ENCODE measurements around the gene ARHGEF4.

The ARHGEF4 gene

DNA sequence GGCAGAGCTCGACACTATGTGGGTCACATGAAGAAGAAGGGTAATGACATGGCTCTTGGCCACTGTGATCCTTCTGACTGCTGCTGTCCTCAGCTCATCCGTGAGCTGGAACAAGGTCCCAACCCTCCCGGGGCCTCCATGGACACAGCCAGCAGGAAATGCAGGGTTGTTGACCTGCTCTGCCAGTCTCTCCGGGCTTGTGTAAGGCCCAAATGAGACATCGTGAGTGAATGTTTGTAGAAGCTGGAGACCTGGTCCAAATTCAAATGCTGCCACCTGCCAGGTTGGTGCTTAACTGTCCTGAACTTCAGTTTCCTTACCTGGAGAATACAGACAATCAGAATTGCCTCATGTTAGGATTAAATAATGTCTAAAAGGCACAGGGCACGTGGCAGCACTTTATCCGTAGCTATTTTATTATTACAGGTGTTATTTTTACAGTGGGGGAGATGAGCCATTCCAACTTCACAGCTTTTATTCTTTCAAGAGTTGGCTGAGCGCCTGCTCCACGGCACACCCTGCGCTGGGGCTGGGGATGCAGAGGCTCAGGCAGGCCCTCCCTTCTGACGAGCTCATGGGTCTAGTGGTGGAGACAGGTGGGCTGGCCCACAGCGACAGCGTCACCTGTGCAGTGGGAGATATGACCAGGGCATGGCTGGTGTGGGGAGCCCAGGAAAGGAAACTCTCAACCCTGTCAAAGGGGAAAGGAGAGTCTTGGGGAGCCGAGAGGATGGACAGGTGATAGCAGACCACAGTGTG is 15.1 kb downstream of the ARHGEF4 start:
- DNase-seq (ENCODE audit: low spot score): no peak

DNA sequence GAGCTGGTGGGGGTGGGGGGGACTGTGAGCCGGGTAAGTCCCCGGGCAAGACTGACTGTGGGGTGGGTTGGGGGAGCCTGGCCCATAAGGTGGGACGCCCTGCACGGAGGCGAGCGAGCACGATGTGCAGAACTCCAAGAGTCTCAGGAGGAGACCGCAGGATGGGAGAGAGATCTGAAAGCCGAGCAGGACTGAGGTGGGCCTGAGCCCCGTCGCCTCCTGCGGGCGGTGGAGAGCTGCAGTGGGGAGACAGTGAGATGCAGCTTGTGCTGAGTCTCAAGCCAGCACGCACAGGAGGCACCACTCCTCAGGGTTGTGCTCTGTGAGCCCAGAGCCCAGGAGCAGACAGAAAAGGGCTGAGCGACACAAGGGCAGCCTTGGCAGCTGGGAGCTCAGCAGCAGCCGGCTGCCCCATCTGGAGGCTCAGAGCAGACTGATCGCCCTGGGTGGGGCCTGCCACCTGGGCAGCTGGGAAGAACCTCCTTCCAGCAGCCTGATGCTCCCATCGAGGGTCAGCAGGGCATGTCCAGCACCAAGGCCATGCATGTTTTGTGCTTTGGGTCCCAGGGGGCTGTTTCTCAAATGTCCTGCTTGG is 15.9 kb downstream of the ARHGEF4 start:
- DNase-seq (ENCODE audit: low spot score): no peak

DNA sequence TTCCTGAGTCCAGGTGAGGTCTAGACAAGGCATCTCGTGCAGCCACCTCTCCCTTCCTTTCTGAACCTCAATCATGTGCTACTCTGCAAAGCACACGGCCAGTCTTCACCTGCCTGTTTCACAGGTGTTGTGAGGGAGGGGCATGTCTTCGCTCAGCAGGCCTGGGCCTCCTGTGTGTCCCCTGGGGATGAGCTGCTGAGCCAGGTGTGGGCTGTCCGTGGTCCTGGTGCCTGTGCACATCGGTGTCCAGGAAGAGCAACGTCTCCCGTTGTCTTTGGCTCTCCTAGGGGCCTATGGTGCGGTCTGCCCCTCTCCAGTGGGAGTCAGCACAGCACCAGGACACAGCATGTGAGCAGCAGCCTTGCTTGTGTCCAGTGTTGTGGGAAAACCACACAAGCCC is 16.7 kb downstream of the ARHGEF4 start:
- no peak for DNase-seq (ENCODE audit: low spot score)

DNA sequence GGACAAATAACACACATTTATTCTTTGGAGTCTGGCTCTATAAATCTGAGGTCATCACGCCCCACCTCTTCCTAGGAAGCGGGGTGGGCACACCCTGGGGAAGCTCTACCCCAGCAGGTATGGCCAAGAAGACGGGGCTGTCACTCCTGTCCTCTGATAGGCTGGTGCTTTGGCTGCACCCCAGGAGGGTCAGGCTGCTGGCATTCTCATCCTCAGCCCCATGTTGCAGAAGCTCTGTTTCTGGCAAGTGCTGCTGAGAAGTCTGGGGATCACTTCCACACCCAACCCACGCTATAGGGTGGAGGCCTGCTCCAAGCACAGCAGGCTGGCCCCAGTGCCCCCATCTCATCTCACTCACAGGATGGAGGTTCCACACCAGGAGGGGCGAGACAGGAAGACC is 17.6 kb downstream of the ARHGEF4 start:
- no peak for DNase-seq (ENCODE audit: low spot score)

DNA sequence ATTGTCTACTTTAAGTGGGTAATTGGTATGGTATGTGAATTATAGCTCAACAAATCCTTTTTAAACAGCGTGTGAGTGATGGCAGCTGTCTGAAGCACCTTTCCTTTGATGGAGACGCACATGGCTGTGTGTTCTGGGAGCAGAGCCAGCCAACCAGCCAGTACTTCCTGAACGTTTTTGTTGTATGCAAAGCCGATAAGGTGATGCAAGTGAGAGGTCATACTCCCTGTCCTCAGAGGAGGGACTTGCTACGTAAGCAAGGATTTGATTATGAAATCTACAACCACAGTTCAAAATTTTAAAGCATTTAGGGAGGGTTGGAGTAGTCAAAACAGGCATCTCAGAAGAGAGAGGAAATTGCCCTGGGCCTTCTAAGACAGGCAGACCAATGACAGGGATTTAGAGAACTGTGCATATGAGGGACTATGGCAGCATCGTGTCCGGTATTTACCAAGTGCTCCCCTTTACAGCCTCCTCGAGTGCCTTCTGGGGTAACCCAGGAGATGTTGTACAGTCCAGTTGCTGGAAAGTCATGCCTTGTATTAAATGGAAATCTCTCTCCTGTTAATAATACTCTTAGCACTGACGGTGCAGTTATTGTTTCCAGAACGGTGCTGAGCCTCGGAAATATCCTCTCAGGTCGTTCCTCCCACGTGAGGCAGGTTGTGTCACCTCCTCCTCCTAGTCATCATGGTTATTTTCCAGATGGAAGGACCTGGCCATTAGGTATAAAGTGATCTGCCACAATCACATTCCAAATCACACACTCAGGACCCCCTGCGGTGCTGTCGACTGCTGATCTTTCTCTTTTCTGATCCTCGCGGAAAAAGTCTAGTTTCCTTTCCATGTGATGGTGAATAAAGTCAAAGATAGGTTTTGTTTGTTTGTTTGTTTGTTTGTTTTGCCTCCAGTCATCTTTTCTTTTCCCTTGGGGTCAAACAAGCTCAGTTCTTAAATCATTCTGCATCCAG is 28.4 kb downstream of the ARHGEF4 start:
- DNase-seq (ENCODE audit: low spot score): no peak

DNA sequence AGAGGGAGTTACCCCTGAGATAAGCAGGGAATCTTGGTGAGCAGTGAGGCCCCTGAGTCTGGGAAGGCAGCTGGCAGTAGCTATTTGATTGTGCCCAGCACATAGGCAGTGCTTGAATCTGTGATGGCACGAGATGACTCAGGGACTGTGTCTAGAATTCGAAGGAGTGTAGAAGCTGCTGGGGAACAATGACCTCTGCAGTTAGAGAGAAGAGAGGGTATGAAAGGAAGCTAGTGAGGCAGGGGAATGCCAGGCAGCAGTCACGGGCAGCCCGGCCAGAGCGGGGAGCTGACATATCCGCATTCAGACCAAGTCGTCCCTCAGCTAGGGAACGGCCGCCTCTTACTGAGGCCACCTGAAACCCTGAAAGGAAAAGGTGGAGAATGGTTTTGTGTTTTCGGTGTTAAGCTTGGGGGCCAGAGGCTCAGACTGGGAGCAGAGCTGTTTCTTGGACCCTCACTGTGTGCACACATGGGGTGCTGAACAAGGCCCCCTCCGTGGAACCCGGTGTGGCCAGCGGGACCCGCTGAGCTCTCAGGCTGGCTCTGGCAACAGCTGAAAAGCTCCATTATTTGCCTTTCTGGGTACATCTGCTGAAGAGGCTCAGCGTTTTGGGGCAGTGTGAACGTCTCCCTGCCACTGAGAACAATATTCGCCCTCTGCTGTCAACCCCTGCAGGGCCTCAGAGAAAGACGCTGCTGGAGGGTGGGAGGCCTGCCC is 32.9 kb downstream of the ARHGEF4 start:
- DNase-seq (ENCODE audit: low spot score): peak; percentile 20

DNA sequence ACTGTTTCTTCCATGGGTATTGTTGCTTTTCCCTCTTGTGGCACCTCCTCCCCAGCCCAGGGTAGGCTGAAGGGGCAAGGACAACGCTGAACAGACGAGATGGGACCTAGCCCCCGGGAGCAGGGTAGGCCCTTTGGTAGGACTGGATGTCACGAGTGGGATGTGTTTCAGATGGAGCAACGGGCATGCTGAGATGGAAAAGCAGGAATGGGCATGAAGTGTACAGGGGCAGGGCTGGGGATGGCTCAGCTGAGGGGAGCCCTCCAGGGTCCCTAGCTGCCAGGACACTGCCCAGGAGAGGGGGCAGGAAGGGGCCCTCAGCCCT is 33.4 kb downstream of the ARHGEF4 start:
- no peak for DNase-seq (ENCODE audit: low spot score)

DNA sequence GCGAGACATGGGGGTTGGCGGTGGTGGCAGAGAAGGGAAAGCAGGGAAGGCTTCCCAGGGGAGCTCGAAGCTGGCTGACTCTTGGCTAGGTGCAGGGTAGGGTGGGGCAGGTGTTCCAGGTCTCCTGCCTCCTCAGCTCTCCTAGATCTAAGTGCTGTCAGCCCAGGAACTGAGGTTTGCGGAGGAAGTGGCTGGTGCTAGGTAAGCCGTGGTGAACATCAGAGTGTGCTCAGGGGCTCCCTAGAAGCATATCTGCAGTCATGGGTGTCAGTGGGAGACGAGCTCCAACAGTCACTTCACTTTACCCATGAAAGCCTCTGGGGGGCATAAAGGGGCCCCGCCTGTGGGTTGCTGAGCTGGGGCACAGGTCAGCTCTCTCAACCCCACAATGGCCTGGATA is 34.1 kb downstream of the ARHGEF4 start:
- DNase-seq (ENCODE audit: low spot score): no peak

DNA sequence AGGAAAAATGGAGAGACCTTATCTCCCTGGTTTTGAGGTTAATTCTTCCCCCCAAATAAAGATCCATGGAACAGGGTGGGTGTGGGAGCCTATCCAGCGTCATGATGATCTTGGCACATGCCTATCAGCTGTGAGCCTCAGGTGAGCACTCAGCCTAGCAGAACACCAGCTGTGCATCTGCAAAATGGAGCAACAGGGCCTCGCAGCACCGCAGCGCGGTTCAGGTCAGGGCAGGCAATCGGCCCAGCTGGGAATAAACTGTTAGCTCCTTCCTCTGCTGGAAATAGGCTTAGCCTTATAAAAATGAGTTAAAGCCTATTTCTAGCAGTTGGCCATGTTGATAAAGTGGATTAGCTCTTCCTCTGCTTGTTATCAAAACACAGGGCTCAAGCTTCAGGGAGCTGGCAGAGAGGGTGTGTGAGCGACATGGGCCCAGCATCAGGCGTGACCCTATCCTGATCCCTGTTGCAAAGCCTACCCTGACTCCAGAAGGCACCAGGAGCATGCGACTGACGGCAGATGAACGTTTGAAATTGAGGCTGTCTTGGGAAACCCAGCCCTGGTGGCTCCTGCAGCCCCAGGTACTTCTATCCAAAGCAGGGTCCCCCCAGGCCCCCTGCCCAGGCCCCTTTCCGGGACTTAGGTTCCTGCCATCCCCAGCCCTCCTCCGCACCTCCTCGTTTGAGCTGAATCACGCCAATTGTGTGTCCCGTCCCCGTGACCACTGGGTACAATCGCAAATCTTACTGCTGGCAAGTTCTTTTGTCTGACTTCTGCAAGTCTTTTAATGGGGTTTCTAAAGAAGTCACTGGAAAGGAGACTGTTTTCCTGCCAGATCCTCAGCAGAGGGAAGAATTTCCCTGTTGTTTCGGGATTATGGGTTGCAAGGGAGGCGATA is 35.4 kb downstream of the ARHGEF4 start:
- no peak for DNase-seq (ENCODE audit: low spot score)

DNA sequence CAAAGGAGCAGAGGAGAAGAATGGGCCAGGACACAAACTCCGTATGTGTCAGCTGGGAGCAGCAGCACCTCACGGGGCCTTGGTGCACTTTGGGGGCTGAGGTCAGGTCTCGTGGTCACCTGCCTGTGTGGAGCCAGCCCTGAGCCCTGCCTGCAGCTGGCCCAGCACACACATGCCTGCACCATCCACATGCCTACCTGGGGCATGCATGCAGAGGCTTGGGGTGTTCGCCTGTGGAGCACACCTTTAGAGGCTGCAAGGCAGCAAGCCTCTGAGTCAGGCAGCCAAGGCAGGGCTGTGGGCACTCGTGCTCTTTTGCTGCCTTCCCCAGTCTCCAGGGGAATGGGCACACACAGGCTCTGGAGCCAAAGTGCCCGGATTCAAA is 36.0 kb downstream of the ARHGEF4 start:
- no peak for DNase-seq (ENCODE audit: low spot score)

DNA sequence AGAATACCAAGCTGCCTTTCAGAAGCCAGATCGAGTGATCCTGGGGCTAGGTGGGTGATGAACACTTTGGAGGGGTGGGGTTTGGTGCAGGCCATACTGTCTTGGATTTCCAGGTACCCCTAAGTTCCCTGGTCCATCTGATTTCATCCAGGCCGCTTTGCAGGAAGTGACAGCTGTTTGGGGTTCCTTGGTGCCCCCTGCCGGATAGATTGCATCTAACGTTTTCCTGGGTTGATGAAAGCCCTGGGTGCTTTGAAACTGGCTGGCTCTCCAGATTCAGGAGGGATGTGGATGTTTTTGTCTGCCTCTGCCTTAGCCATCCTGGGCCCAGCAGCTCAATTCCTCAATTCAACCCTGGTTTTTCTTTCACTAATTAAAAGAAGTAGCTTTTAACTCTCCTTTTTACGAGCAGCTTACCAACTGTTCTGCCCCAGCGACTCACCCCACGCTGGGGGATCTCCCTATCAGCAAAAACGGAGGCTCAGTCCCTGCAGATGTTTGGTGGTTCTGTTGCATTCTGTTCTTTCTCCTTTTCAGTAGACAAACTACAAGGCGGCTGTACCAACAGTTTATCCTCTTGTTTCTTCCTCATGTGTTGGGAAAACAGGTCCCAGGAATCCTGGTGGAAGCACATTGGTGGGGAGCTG is 37.1 kb downstream of the ARHGEF4 start:
- peak; percentile 54 for DNase-seq (ENCODE audit: low spot score)

DNA sequence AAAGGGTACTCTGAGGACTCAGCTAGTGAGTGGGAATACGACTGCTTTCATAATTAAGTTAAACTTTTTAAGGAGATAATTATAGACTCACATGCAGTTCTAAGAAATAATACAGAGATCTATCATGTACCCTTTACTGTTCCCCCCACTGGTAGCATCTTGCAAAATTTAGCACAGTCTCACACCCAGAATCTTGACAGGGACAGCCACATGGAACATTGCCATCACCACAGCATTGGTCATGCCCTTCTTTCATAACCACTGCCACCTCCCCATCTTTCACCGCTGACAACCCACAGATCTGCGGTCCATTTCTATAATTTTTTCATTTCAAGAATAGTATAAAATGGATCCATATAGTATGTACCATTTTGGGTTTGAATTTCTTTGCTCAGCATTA is 37.8 kb downstream of the ARHGEF4 start:
- DNase-seq (ENCODE audit: low spot score): no peak

DNA sequence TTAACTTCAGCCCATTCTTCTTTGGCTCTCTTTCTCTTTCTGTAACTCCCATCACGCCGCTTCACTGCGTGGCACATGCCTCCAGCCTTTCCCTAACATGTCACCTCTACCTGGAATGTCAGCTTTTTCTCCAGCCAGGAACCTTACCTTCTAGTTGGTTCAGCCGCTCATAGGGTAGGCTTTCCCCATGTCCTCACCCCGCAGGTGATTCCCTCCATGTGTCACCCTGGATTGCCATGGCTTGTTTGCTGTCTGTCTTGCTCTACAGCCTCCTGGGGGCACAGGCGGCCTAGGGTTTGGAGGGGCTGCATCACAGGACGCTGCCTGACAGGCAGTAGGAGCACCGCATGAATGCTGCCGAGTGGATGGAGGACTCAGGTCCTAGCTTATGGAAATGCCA is 39.2 kb downstream of the ARHGEF4 start:
- DNase-seq (ENCODE audit: low spot score): no peak

DNA sequence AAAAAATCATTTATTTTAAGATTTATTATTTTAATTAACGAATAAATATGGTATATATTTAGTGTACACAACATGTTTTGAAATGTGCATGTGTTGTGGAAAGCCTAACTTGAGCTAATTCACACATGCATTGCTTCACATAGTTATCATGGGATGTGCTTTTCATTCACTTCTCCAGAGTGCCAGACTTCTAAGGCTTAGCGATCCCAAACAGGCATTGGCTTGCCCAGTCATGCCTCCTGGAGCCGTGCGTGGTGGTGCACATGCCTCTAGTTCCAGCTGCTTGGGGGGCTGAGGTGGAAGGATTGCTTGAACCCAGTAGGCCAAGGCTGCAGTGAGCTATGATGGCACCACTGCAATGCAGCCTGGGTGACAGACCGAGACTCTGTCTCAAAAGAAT is 40.5 kb downstream of the ARHGEF4 start:
- no peak for DNase-seq (ENCODE audit: low spot score)

DNA sequence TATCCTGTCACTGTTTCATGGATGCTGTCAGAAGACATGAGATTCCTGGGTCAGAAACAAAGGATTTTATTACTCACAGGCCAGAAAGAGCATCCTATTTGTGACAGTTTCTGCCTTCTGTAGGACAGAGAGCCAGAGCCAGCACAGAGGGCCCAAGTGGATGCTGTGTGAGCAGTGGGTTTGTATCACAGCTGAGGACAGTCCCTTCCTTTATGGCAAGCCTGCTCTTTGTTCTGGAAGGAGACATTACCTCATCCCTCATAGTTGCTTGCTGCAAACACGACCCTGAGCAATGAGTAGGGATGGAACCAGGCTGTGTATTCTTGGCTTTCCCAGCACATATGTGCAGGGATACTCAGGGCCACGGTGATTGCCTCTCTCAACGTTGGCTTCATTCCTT is 41.6 kb downstream of the ARHGEF4 start:
- no peak for DNase-seq (ENCODE audit: low spot score)

DNA sequence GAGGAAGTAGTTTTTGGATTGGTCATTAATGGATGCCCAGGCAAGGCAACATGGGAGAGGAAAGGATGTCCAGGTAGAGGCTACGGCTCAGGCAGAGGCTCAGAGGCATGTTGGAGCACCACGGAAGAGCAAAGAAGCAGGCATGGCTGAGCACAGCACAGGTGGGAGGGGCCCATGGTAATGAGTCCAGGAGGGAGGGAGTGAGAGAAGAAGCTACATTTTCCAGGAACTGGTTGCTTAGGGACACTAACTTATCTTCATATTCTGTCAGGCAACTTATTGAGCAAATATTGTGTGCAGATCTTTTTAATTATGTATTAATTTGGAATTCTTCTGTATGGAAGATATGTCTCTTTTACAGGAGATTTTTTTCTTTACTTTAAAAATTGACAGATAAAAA is 42.2 kb downstream of the ARHGEF4 start:
- no peak for DNase-seq (ENCODE audit: low spot score)

DNA sequence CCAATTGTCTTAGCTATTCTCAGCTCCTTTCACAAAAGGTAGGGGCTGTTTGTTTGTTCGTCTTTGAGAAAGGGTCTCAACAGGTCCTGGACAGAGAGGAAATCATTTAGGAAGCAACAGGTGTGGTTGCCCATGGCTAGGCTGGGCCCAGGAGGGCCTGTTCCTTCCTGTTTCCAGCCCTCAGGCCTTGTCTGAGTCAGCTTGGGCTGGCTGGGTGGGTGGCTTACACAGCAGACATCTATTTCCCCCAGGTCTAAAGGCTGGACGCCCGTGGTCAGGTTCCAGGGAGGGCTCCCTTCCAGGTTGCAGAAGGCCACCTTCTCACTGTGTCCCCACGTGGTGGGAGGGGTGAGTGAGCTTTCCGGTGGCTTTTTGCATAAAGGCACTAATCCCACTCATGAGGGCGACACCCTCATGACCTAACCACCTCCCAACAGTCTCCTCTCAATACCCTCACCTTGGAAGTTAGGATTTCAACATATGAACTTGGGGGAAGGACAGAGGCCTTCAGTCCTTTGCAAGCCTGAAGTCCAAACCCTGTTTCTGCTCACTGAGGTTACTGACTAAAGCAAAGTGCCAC is 45.5 kb downstream of the ARHGEF4 start:
- DNase-seq (ENCODE audit: low spot score): no peak

DNA sequence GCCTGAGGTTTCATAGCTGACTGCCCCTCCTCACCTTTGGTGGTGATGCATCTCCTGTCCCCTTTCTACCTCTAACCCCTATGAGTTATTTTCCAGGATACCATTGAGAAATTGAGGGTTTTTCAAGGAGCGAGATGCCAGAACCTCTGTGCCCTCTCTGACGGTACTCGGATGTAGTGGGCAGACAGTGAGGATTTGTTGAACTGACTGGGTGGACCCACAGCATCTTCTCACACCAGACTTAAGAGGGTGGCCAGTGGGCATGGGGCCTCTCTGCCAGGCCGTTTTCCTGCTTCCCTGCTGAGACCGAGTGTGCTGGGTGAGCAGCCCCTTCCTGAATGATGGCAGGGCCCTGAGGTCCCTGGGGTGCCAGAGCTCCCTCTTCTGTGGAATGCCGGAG is 46.3 kb downstream of the ARHGEF4 start:
- DNase-seq (ENCODE audit: low spot score): no peak

DNA sequence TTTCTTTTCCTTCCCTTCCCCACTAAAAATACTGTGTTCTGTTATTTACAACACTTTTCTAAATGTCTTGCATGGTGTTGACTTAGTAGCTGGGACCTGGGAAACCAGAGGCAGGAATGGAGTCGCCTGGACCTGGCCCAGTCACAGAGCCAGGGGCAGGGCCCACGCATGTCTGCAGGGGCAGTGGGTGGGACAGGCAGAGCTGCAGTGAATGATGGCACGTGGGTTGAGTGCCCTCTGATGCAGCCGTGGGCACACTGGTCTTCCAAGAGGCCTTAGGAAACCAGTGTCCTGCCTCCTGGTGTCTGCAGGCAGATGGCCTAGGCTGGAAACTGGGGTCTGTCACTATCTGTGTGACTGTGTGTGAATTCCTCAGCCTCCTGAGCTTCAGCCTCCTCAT is 46.8 kb downstream of the ARHGEF4 start:
- no peak for DNase-seq (ENCODE audit: low spot score)

DNA sequence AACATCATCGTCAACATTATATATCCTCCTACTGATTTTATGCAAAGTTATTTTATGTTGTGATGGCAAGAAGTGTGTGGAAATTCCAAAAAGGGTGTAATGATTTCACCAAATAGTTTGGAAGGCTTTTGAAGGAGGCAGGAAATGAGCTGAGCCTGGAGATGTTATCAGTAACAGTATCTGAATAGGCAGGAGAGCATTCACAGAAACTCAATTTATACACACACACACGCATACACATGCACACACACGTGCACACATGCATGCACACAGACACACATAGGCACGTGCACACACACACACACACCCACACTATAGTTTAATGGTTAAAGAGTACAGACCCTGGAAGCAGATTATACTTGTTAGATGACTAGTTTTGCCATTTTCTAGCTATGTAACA is 47.3 kb downstream of the ARHGEF4 start:
- DNase-seq (ENCODE audit: low spot score): no peak

DNA sequence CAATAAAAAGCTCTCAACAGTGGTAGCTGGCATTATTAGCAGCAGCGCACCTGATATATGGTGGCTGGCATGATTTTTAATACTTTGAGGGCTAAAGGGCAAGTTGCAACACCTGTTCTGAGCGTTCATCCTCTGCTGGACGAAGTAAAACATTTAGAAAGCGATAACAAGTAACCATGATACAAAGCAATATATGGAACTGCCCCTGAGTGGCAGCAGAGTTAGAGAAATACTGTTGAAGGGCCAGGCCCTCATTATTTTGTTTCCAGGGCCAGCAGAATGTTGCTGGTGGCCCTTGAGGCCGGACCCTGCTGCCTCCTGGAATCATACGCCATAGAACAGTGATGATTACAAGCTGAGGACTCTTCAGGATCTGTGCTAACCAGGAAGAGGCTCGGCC is 47.8 kb downstream of the ARHGEF4 start:
- no peak for DNase-seq (ENCODE audit: low spot score)
